GM21515 (cell line): Measurements from ENCODE around the gene CRACR2B.

Experiments
- ATAC-seq: cut with Tn5 transposase; IDR thresholded peaks from one replicate; pipeline ENCODE4 v1.9.1; 2021; ENCODE audit not compliant: unreplicated experiment

Gene CRACR2B

DNA sequence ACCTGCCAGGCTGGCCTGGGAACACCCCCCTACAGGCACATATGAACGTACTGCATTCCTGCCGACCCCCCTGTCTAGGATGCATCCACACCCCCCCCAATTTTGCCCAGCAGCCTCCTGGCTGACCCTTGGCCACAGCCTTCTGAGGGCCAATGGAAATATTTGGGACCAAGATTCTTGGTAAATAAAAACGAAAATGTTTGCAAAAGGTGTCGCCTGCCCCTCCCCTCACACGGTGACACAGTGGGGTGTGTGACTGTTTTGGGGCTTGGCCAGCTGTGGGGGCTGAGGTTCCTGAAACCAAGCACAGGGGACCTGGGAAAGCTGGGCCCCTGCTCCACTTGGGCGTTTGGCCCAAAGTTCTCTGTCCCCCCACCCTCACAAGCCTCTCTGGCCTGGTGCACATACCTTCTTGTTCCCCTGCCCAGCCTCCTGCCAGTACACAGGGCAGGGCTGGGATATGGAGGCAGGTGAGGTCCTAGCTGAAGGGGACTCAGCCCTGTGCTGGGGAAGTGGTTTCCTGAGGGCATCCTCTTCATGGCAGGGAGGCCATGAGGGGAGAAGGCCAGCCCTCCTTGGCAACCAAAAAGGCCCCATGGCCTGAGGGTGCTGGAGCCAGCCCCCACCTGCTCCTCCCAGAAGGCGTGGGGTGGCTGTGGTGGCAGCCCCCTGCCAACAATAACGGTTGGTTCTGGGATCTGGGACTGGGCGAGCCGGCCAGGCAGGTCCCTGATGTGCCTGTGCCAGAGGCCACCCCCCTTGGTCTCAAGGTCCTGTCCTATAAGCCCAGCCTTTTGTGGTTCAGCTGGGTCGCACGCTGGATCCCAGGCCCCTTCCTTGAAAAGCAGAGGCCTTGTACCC, 2.1 kb upstream of the CRACR2B start:
- no peak for ATAC-seq

DNA sequence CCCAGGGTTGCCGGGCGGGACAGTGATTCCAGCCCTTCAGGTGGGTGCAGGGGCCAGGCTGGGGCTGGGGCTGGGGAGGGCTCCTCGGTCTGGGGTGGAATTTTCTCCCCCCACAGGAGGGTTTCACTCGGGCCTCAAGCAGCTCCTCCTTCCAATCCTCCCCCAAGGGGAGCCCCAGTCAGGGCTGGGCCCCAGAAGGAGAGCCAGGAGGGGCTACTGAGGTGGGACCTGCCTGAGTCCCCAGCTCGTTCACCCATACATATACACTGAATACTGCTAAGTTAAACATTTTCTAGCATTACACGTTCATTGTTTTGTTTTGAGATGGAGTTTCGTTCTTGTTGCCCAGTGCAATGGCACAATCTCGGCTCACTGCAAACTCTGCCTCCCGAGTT, 1.5 kb upstream of the CRACR2B start:
- no peak for ATAC-seq

DNA sequence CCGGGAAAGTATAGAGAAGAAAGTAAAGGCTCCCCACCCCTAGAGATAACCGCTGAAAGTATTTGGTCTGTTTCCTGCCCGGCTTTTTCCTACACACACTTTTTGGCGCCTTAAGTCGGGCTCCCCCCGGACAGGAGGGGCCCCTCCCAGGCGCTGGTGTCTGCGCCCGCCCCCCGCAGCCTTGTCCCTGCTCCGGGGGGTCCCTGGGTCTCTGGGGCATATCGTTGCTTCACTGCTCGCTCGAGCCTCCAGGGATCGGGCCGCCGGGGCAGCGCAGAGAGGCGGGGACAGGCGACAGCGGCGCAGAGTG, 928 bp upstream of the CRACR2B start:
- no peak for ATAC-seq

DNA sequence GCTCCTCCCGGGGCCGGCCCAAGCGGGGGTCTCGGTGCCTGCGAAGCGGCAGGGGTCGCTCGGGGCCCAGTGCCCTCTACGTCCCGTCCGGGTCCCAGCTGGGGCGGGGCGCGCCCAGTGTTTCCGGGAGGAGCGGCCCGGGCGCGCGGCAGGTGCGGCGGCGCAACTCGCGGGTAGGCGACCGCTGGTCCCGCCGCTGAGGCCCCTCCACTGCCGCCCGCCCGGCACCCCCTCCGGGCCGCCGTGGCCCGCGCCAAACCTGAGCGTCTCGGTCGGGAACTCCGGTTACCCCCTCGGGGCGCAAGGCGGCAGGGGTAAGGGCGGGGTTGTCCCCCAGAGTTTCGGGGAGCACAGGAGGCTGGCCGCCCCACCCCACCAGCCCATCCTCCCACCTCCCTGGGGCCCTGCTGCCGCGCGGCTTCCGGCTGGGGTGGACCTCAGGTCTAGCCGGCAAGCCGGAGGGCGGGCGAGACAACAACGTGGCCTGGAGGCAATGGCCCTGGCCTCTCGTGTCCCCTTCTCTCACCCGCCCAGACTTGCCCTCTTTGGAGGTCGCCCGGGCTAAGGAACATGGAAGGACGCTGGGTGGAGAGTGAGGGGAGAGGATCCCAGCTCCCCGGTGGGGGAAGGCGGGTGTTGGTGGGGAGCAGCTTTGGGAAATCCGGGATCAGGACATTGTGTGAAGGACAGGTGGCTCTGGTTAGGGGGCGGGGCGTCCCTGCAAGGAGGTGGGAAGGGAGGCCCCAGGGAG, 398 bp upstream of the CRACR2B start:
- ATAC-seq = no peak

DNA sequence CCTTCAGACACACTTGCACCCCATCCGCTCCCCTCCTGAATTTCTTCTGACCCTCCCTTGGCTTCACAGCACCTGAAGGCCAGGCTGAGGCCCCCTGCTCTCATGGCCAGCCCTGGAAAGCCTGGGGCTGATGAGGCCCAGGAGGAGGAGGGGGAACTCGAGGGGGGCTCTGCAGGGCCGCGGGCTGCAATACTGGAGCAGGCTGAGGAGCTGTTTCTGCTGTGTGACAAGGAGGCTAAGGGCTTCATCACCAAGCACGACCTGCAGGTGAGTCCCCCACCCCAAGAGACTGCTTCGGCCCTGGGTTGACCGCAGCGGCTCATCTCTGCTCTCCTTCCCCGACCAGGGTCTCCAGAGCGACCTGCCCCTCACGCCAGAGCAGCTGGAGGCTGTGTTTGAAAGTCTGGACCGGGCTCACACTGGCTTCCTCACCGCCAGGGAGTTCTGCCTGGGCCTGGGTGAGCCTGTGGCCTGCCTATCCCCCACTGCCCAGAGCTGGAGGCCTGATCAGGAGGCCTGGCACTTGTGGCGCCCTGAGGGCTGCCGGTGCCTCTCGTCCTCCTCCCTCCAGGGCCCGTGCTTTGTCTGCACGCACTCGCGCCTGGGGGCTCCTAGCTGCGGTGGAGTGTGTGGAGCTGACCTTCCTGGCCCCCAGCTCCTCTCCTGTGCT, 922 bp downstream of the CRACR2B start:
- no peak for ATAC-seq

DNA sequence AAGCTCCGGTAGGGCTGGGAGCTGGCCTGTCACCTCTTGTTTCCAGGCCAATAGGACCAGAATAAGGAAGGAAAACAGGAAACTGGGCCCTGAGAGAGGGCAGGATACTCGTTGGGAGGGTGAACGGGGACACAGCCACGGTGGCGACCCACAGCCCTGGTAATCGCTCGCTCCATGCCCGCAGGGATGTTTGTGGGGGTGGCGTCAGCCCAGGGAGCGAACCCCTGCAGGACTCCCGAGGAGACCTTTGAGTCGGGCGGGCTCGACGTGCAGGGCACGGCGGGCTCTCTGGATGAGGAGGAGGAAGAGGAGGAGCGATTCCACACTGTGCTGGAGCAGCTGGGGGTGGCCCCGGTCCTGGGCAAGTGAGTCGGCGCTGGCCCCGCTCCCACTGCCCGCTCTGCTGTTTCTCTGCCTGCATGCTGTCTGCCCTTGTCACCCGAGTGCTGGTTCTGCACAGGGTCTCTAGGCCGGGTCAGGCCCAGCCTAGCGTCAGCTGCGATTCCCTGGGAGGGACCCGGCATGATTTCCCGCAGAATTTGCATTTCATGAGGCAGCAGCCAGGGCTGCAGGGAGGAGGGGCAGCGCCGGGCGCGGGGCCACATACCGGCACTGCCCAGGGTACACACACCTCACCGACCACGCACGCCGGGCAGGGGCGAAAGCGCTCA, 1.6 kb downstream of the CRACR2B start:
- ATAC-seq = no peak

DNA sequence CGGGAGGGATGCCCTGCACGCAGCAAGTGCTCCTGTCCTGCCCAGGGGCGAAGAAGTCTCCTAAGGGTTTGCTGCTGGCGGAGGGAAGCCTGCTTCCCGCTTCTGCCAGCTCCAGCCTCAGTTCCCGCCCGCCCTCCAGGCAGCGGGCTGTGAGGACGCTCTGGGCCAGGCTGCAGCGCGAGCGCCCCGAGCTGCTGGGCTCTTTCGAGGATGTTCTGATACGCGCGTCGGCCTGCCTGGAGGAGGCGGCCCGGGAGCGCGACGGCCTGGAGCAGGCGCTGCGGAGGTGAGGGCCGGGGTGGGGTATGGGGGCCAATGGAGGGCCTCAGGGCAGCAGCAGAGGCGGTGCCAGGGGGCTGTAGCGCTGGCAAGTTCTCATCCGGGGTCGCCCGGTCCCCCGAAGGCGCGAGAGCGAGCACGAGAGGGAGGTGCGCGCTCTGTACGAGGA, 2.2 kb downstream of the CRACR2B start:
- no peak for ATAC-seq

DNA sequence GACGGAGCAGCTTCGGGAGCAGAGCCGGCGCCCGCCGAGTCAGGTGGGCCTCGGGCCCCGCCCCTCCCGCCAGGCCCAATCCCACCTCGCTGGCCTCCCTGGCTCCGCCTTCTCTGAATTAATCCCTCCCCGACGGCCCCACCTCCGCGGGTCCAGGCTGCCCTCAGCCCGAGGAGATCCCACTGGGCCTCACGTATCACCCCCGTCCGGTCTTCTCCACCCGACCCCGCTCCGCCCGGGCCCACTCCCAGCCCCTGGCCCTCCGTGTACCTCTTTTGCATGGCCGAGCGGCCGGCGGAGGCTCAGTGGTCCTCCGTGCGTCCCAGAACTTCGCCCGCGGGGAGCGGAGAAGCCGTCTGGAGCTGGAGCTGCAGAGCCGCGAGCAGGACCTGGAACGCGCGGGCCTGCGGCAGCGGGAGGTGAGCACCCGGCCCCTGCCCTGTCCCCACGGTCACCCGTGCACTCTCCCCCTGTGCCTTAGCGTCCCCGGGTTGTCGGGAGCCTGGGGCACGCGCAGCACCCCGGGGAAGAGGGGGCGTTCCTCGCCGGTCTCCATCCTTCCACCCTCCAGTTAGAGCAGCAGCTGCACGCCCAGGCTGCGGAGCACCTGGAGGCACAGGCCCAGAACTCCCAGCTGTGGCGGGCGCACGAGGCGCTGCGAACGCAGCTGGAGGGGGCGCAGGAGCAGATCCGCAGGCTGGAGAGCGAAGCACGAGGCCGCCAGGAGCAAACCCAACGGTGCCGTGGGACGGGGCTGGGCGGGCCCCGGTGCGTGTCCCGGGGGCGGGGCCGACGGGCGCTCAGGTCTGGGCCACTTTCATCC, 2.8 kb downstream of the CRACR2B start:
- ATAC-seq = no peak

DNA sequence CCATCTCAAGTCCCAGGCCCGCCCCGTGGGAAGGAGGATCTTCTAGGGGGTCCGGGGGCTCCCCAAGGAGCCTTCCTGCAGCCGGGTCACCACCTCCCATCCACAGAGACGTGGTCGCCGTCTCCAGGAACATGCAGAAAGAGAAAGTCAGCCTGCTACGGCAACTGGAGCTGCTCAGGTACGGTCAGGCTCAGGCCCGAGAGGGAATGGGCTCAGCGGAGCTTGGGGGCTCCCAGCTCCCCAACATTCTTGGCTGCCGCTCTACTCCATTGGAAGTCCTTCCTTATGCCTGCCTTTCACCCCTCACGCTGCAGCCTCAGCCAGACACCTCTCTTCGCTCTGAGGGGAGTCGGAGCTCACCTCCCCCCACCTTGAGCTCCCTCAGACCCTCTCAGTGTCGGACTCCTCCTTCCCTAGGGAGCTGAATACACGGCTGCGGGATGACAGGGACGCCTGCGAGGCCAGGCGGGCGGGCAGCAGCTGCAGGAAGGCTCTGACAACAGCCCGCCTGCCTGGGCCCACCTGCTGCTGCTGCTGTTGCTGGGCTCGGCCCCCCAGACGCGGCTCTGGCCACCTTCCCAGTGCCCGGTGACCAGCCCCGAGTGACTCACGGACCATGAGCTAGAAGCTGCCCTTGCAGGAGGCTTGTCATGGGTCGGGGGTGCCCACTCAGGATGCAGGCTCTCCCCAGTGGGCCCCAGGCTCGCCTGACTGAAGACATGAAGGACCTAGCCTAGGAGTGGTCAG, 3.6 kb downstream of the CRACR2B start:
- no peak for ATAC-seq

DNA sequence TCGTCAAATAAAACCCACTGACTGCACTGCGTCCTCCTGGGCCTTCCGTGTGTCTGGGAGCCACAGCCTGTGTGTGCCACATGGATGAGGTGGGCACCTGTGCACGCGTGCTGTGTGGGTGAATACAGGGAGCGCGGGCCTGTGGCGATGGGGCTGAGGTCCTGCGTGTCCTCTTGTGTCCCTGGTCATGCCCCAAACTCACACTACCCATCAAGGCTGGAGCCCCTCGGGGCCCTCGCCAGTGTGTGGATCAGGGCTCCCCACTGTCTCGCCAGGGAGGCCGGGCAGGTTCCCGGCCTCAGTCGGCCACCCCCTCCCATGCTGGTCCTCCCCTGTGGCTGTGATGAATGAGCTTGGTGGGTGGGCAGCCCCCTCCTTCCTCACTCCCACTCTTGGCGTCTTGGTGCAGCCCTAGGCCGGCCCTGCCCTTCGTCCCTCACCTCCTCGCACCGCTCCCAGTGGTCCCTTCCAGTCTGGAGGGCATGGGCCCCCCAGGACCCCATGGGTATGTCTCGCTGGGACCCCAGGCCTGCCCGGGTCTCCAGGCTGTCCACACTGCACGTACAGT, 4.3 kb downstream of the CRACR2B start:
- ATAC-seq = no peak

DNA sequence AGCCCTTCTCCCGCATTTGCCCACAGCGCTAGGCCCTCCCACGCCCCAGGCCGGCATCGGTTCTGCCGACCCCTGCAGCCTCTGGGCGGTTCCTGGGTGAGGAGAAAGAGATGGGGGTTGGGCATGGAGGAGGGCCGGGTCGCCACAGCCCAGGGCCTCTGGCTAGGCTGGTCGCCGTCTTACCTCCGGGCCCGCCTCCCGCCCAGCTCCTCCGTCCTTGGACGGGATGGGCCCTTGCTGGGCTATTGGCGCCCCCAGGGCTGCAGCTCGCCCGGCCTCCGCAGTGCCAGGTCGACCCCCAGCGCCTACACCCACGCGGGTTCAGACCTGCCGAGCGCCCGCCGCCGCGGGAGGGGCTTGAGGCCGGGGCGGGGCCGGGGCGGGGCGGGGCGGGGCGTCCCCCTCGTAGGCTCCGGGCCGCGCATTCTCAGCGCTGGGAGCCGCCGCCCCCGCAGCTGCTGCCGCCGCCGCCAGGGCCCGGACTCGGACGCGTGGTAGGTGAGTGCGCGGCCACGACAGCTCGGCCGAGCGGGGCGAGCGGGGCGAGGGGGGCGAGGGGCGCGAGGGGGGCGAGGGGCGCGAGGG, 4.9 kb downstream of the CRACR2B start, which contains the start of gene CD151:
TSS of gene CD151 (plus strand) at position 424 of the 585 bp plus-strand sequence. CDS start 3,118 bp downstream, outside the sequence.
- ATAC-seq = peak; percentile 39

DNA sequence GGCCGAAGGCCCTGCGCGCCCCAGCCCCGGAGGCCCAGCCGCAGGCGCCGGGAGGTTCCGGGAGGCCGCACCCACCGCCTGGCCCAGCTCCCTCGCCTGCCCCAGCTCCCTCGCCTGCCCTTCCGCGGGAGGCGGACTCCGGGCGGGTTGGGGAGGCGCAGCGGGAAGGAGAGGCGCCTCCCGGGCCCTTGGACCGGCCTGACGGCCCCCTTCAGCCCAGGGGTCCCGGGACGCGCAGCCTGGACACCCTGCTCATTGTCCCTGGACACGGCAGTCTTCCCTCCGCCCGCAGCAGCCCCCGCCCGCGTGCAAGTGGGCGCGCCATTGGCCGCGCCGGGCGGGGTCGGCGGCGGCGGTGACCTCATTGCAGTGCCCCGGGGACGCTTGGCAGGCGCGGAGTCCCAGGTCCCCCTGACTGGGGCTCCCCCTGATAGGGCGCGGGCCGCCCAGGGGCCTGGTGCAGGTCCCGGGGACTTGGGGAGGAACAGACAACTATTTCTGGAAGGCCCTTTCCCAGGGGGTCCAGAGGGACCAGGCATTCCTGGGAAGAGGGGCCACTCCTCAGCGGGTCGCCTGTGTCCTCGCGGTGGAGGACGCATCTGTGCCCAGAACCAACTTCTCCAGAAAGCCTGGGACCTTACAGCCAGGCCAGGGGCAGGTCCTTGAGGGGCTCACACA, 5.5 kb downstream of the CRACR2B start:
- ATAC-seq = peak; percentile 34

DNA sequence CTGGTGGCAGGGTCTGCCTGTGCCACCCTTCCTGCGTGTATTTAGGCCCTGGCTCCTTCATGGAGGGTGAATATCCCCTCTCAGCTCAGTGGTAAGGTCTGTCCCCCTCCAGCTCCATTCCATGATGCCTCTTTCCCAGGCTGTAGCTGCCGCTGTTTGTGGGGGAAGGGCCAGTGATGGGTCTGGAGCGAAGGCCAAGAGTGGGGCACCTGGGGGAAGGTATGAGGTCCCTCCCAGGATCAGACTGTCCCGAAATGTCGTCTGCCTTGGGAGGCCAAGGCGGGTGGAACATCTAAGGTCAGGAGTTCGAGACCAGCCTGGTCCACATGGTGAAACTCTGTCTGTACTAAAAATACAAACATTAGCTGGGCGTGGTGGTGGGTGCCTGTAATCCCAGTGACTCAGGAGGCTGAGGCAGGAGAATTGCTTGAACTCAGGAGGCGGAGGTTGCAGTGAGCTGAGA, 6.2 kb downstream of the CRACR2B start:
- ATAC-seq = no peak

DNA sequence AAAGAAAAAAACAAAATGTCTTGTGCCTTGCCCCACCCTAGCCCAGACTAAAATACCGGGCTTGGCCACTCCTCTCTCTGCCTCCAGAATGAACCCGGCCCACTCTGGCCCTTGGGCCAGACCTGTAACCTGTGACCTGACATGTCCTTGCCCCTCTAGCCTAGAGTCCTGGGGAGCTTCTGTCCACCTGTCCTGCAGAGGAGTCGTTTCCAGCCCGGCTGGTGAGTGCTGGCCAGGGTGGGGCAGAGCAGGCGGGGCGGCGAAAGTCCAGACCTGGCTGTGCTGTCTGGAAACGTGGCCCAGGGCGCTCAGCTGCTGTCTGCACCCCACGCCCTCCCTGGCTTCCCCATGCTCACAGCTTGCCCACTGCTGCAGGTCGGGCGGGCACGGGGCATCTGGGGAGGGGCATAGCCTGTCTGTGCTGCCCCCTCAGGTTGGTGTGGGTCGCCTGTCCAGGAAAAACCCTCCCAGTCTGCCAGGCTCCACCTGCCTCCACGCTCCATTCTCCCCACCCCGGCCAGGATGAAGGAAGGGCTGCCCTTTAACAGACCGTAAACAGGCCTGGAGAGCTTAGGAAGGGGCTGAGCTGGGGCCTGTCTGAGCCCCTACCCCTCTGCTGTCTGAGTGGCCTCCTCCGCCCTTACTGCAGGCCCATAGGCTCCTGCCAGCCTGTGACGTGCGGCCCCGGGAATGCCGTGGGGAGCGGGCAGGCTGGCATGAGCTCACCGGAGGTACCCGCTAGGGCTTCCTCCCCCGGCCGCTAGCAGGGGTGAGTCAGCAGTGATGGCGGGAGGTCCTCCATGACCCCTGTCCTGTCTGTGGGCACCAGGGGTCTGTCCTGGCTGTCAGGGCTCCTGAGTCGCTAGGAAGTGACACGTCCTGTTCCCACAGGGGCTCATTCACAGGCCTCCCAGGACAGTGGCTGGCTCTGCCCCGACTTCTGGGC, 6.9 kb downstream of the CRACR2B start:
- ATAC-seq = no peak

DNA sequence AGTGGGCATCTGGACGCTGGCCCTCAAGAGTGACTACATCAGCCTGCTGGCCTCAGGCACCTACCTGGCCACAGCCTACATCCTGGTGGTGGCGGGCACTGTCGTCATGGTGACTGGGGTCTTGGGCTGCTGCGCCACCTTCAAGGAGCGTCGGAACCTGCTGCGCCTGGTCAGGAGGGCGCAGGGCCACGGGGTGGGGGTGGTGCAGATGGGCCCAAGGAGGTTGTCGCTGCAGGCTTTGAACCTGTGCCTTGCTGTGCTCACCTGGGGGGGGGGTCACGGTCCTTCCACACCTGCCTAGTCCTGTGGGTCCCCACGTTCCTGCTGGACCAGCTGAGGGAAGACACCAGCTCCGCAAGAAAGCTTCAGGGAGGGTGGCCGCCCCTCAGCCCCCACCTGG, 8.6 kb downstream of the CRACR2B start:
- no peak for ATAC-seq

DNA sequence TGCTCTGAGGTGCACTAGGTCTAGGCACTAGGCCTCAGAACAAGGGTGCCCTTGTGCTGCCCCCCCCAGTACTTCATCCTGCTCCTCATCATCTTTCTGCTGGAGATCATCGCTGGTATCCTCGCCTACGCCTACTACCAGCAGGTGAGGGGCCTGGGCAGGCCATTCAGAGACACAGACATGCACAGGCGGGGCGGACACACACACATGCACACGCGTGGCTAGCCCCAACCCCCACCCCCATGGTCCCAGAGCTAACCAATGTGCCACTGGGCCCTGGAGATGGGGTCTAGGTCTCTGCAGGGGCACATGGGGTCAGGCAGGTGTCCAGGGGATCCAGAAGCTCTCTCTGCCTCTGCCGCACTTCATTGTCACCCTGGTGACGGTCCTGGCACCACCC, 9.0 kb downstream of the CRACR2B start:
- ATAC-seq = no peak
